NCI-H1930 (cell line): Measurements from ENCODE around the gene MAPK4.
"Not testable (repeated sequence)": the region's sequence is repeated elsewhere in the genome, so short reads cannot be mapped to it uniquely, and the experiment has no call there.

Source experiments
- DNase-seq, 2 experiments: peaks; one replicate each; lab custom pipeline; 2025; lab: John Stamatoyannopoulos, UW

Gene MAPK4

GRCh38 chr18:50754297-50754696 is 194.4 kb downstream of the MAPK4 start:
- DNase-seq: no peak

GRCh38 chr18:50757358-50757757 is 197.5 kb downstream of the MAPK4 start:
- no peak for DNase-seq

DNA sequence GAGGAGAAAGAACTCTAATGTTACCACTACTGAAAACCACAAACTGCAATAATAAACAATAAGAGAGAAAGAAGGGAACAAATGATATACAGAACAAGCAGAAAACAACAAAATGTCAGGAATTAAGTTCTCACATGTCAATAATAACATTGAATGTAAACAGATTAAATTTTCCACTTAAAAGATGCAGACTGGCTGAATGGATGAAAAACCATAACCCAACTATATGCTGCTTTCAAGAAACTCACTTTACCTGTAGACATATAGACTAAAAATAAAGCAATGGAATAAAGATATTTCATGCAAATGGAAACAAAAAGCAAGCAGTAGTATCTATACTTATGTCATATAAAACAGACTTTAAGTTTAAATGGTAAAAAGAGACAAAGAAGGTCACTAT is 209.6 kb downstream of the MAPK4 start:
- no peak for DNase-seq

DNA sequence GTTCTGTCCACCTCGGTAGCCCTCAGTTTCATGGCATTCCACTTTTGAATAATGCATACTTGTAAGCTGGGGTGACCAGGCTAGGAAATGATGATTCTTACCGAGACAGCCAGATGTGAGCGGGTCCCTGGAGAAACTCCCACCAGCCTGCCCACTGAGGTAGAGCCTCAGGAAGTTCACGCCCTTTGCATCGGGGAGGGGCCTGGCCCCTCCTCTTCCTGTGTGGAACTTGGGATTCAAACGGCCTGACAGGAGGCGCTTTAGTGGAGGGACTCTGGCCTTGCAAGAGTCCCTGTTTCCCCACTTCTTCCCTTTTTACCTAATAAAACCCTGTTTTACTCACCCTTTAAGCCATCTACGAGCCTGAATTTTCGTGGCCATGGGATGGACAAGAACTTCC is 215.3 kb downstream of the MAPK4 start:
- DNase-seq: no peak

DNA sequence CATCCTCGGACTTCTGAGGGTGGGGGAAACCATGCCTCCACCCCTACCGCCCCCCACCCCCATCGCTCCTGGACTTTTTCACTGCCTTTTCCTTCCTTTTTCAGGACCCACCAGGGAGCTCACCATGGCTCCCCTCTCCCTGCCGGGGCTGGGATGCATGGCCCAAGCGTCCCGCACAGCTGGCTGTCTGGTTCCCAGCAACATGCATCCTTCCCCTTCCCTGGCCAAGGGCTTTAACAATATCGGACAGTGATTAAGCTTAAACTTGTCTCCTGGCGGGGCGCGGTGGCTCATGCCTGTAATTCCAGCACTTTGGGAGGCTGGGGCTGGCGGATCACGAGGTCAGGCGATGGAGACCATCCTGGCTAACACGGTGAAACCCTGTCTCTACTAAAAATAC is 215.8 kb downstream of the MAPK4 start:
- no peak for DNase-seq

DNA sequence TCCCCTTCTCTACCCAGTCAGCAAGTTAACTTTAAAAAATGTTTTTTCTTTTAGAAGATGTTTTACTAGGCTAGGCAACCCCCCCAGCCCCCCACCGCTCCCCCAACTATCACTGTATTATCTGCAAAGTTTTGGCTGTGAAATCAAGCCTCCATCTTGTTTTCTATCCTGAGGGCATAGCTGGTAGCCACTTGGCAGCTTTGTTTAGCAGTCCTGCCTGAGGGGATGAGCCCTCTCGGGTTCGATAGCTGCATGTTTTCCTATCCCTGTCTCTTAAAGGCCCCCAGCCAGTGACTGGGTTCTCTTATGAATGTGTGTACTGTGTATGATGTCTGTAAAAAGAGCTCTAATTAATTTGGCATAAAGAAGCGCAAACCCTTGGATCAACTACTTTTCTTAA is 216.5 kb downstream of the MAPK4 start:
- DNase-seq: no peak

- DNase-seq: not testable (repeated sequence)
These were observed 219.1 kb downstream of the MAPK4 start for GRCh38 chr18:50779021-50779420.
